ENCODE data around the gene GH2.
"Not testable (repeated sequence)": the region's sequence is repeated elsewhere in the genome, so short reads cannot be mapped to it uniquely, and the experiment has no call there.

The GH2 gene

GRCh38 chr17:63869491-63870291 is 12.1 kb downstream of the GH2 start:
- TF ChIP-seq CTCF (IDR thresholded peaks at IDR 0.05; ENCODE audit: low read length), result peak; percentile 46
- H3K27me3 ChIP-seq (ENCODE audit: insufficient read depth, low read length); H3K4me2 ChIP-seq (ENCODE audit: low read length); H3K79me2 ChIP-seq (ENCODE audit: insufficient read depth, low read length); H4K20me1 ChIP-seq (ENCODE audit: insufficient read depth, low read length); H3K4me3 ChIP-seq (ENCODE audit: low read depth, low read length, poor library complexity, severe bottlenecking); H3K4me1 ChIP-seq (ENCODE audit: insufficient read depth, low read length, severe bottlenecking); H3F3A ChIP-seq (ENCODE audit: insufficient read depth, low read length); H3K36me3 ChIP-seq (ENCODE audit: insufficient read depth, low read length); H3K9me2 ChIP-seq (ENCODE audit: low read depth, low read length); H2AFZ ChIP-seq (ENCODE audit: low read length); H3K9ac ChIP-seq (ENCODE audit: low read length); H3K27ac ChIP-seq (ENCODE audit: low read depth, low read length, poor library complexity, severe bottlenecking); H3K9me3 ChIP-seq (ENCODE audit: low read length): not testable (repeated sequence)

GRCh38 chr17:63866625-63867024 is 15.1 kb downstream of the GH2 start:
- H3K4me2 ChIP-seq (ENCODE audit: low read length); H3K9me3 ChIP-seq (ENCODE audit: low read length); H3K27ac ChIP-seq (ENCODE audit: low read depth, low read length, poor library complexity, severe bottlenecking): not testable (repeated sequence)

GRCh38 chr17:63859257-63859656 is 22.5 kb downstream of the GH2 start:
- no peak for TF ChIP-seq EZH2 (IDR thresholded peaks at IDR 0.05; ENCODE audit: borderline replicate concordance, low read length)
- no peak for TF ChIP-seq CTCF (IDR thresholded peaks at IDR 0.05; ENCODE audit: low read length)
- no peak overlapping the region for H3K4me3 ChIP-seq (ENCODE audit: low read depth, low read length, poor library complexity, severe bottlenecking)
- 0 out of 2 replicates have a peak, but pooled peaks cover 5% of the 10 kb centered on the region for H3K27me3 ChIP-seq (ENCODE audit: insufficient read depth, low read length)
- no peaks in the 10 kb centered on the region for H3K36me3 ChIP-seq (ENCODE audit: insufficient read depth, low read length)
- H4K20me1 ChIP-seq (ENCODE audit: insufficient read depth, low read length), result no peaks in the 10 kb centered on the region
- no peaks in the 10 kb centered on the region for H3F3A ChIP-seq (ENCODE audit: insufficient read depth, low read length)
- H3K9me2 ChIP-seq (ENCODE audit: low read depth, low read length), result no peaks in the 10 kb centered on the region
- no peak overlapping the region for H3K4me2 ChIP-seq (ENCODE audit: low read length)
- no peaks in the 10 kb centered on the region for H3K4me1 ChIP-seq (ENCODE audit: insufficient read depth, low read length, severe bottlenecking)
- no peak overlapping the region for H2AFZ ChIP-seq (ENCODE audit: low read length)
- no peak overlapping the region for H3K27ac ChIP-seq (ENCODE audit: low read depth, low read length, poor library complexity, severe bottlenecking)
- H3K9ac ChIP-seq (ENCODE audit: low read length), result no peak overlapping the region
- no peaks in the 10 kb centered on the region for H3K79me2 ChIP-seq (ENCODE audit: insufficient read depth, low read length)
- H3K9me3 ChIP-seq (ENCODE audit: low read length), result no peaks in the 10 kb centered on the region

More at GRCh38 chr17:63866625-63867024, 15.1 kb downstream of the GH2 start:
- not testable (repeated sequence) for H3K4me3 ChIP-seq (ENCODE audit: low read depth, low read length, poor library complexity, severe bottlenecking); H4K20me1 ChIP-seq (ENCODE audit: insufficient read depth, low read length); H3K79me2 ChIP-seq (ENCODE audit: insufficient read depth, low read length); H3K36me3 ChIP-seq (ENCODE audit: insufficient read depth, low read length); H3K27me3 ChIP-seq (ENCODE audit: insufficient read depth, low read length); H3F3A ChIP-seq (ENCODE audit: insufficient read depth, low read length); H3K4me1 ChIP-seq (ENCODE audit: insufficient read depth, low read length, severe bottlenecking); H3K9me2 ChIP-seq (ENCODE audit: low read depth, low read length); H3K9ac ChIP-seq (ENCODE audit: low read length); H2AFZ ChIP-seq (ENCODE audit: low read length)

GRCh38 chr17:63856425-63856824 is 25.3 kb downstream of the GH2 start:
- not testable (repeated sequence) for H3K9me3 ChIP-seq (ENCODE audit: low read length); H3K36me3 ChIP-seq (ENCODE audit: insufficient read depth, low read length); H3K4me3 ChIP-seq (ENCODE audit: low read depth, low read length, poor library complexity, severe bottlenecking); H3K27ac ChIP-seq (ENCODE audit: low read depth, low read length, poor library complexity, severe bottlenecking); H3K4me1 ChIP-seq (ENCODE audit: insufficient read depth, low read length, severe bottlenecking); H3K79me2 ChIP-seq (ENCODE audit: insufficient read depth, low read length); H3K9ac ChIP-seq (ENCODE audit: low read length); H3K27me3 ChIP-seq (ENCODE audit: insufficient read depth, low read length); H2AFZ ChIP-seq (ENCODE audit: low read length); H3K9me2 ChIP-seq (ENCODE audit: low read depth, low read length); H4K20me1 ChIP-seq (ENCODE audit: insufficient read depth, low read length); H3K4me2 ChIP-seq (ENCODE audit: low read length); H3F3A ChIP-seq (ENCODE audit: insufficient read depth, low read length)

Measured in OCI-LY1 (cell line).